ENCODE measurements around the gene DPH3.

Gene DPH3

GRCh38 chr3:16221990-16222389, 42.8 kb downstream of the DPH3 start:
- peaks cover 2 to 95% of the 10 kb centered on the region in 2 experiments for H3K36me3 ChIP-seq (ENCODE audit: control insufficient read depth in 1 of 2, insufficient read depth in 2 of 2, low read depth in 1 of 2, low read length in 2 of 2)
- H2BK120ac ChIP-seq (ENCODE audit: low read depth, low read length) = no peak overlapping the region
- no peak overlapping the region for H3K4me2 ChIP-seq (ENCODE audit: low read length, poor library complexity, severe bottlenecking)
- H3K9me3 ChIP-seq (ENCODE audit: control insufficient read depth, low read length) = peaks cover 6% of the 10 kb centered on the region
- no peak overlapping the region for H4K8ac ChIP-seq (ENCODE audit: low read length)
- H2AFZ ChIP-seq (ENCODE audit: low read depth, low read length) = no peak overlapping the region
- H3K9ac ChIP-seq (ENCODE audit: low read length) = no peak overlapping the region
- H3K27ac ChIP-seq (ENCODE audit: low read length, poor library complexity, severe bottlenecking) = no peak overlapping the region
- no peak overlapping the region for H2AK5ac ChIP-seq (ENCODE audit: low read length, severe bottlenecking)
- H3K23ac ChIP-seq (ENCODE audit: low read length in 2 of 2) = no peak overlapping the region
- WGBS = 95% methylated on average over 2 of the region's 3 CpGs
- H2BK12ac ChIP-seq (ENCODE audit: low read length in 2 of 2) = no peak overlapping the region
- no peak overlapping the region for H3K4ac ChIP-seq (ENCODE audit: low read depth in 1 of 2, low read length in 2 of 2)
- no peak overlapping the region for H3K18ac ChIP-seq (ENCODE audit: low read depth in 1 of 2, low read length in 2 of 2)
- no peak for DNase-seq
- no peak overlapping the region for H2BK5ac ChIP-seq (ENCODE audit: low read depth, low read length, poor library complexity, severe bottlenecking)
- H3K79me1 ChIP-seq (replicated peaks; ENCODE audit: low read length, poor library complexity, severe bottlenecking) = no peaks in the 10 kb centered on the region
- no peaks in the 10 kb centered on the region for H3K27me3 ChIP-seq (ENCODE audit: control insufficient read depth in 1 of 2, insufficient read depth in 1 of 2, low read length in 2 of 2)
- H3K4me1 ChIP-seq (ENCODE audit: control insufficient read depth, insufficient read depth, low read depth, low read length) = no peaks in the 10 kb centered on the region
- H4K91ac ChIP-seq (ENCODE audit: low read length) = no peak overlapping the region
- H3K14ac ChIP-seq (ENCODE audit: low read length in 2 of 2) = no peak overlapping the region
- no peak overlapping the region for H2BK15ac ChIP-seq (ENCODE audit: low read depth, poor library complexity, severe bottlenecking)
- H3K4me3 ChIP-seq (ENCODE audit: insufficient read depth in 1 of 2, low read depth in 1 of 2, low read length in 2 of 2) = no peak overlapping the region

- Histone ChIP-seq H3K27me3 (ENCODE audit: control insufficient read depth in 1 of 2, insufficient read depth in 1 of 2, low read length in 2 of 2) (no peaks in the 10 kb centered on the region), H3K4me1 (ENCODE audit: control insufficient read depth, insufficient read depth, low read depth, low read length) (no peaks in the 10 kb centered on the region), H3K23ac (ENCODE audit: low read length in 2 of 2) (no peak overlapping the region), H2BK12ac (ENCODE audit: low read length in 2 of 2) (no peak overlapping the region), H2AK5ac (ENCODE audit: low read length, severe bottlenecking) (no peak overlapping the region), H2AFZ (ENCODE audit: low read depth, low read length) (no peak overlapping the region), H3K79me1 (replicated peaks; ENCODE audit: low read length, poor library complexity, severe bottlenecking) (no peaks in the 10 kb centered on the region), H3K27ac (ENCODE audit: low read length, poor library complexity, severe bottlenecking) (no peak overlapping the region), H3K18ac (ENCODE audit: low read depth in 1 of 2, low read length in 2 of 2) (no peak overlapping the region), H3K4ac (ENCODE audit: low read depth in 1 of 2, low read length in 2 of 2) (no peak overlapping the region), H3K36me3 (ENCODE audit: control insufficient read depth in 1 of 2, insufficient read depth in 2 of 2, low read depth in 1 of 2, low read length in 2 of 2) (peaks cover 2 to 95% of the 10 kb centered on the region in 2 experiments), H4K8ac (ENCODE audit: low read length) (no peak overlapping the region), H3K9me3 (ENCODE audit: control insufficient read depth, low read length) (peaks cover 6% of the 10 kb centered on the region), H3K4me3 (ENCODE audit: insufficient read depth in 1 of 2, low read depth in 1 of 2, low read length in 2 of 2) (no peak overlapping the region), H3K14ac (ENCODE audit: low read length in 2 of 2) (no peak overlapping the region), H4K91ac (ENCODE audit: low read length) (no peak overlapping the region), H3K4me2 (ENCODE audit: low read length, poor library complexity, severe bottlenecking) (no peak overlapping the region), H2BK5ac (ENCODE audit: low read depth, low read length, poor library complexity, severe bottlenecking) (no peak overlapping the region), H3K9ac (ENCODE audit: low read length) (no peak overlapping the region), H2BK120ac (ENCODE audit: low read depth, low read length) (no peak overlapping the region), H2BK15ac (ENCODE audit: low read depth, poor library complexity, severe bottlenecking) (no peak overlapping the region)
- 95% methylated on average over 3 of the region's 3 CpGs for WGBS
- DNase-seq = no peak
Observed at GRCh38 chr3:16219777-16220176, 45.0 kb downstream of the DPH3 start.

GRCh38 chr3:16216373-16216935, 48.3 kb downstream of the DPH3 start:
- no peak for DNase-seq
- Histone ChIP-seq H2BK15ac (ENCODE audit: low read depth, poor library complexity, severe bottlenecking) (no peak overlapping the region), H2BK5ac (ENCODE audit: low read depth, low read length, poor library complexity, severe bottlenecking) (no peak overlapping the region), H2BK12ac (ENCODE audit: low read length in 2 of 2) (no peak overlapping the region), H3K36me3 (ENCODE audit: control insufficient read depth in 1 of 2, insufficient read depth in 2 of 2, low read depth in 1 of 2, low read length in 2 of 2) (peaks cover 2 to 92% of the 10 kb centered on the region in 2 experiments), H3K4ac (ENCODE audit: low read depth in 1 of 2, low read length in 2 of 2) (no peak overlapping the region), H3K4me3 (ENCODE audit: insufficient read depth in 1 of 2, low read depth in 1 of 2, low read length in 2 of 2) (no peak overlapping the region), H3K14ac (ENCODE audit: low read length in 2 of 2) (no peak overlapping the region), H2AK5ac (ENCODE audit: low read length, severe bottlenecking) (no peak overlapping the region), H4K8ac (ENCODE audit: low read length) (no peak overlapping the region), H3K27me3 (ENCODE audit: control insufficient read depth in 1 of 2, insufficient read depth in 1 of 2, low read length in 2 of 2) (peaks cover 0 to 4% of the 10 kb centered on the region in 2 experiments), H3K79me1 (replicated peaks; ENCODE audit: low read length, poor library complexity, severe bottlenecking) (no peaks in the 10 kb centered on the region), H3K18ac (ENCODE audit: low read depth in 1 of 2, low read length in 2 of 2) (no peak overlapping the region), H2AFZ (ENCODE audit: low read depth, low read length) (no peak overlapping the region), H3K9me3 (ENCODE audit: control insufficient read depth, low read length) (no peaks in the 10 kb centered on the region), H2BK120ac (ENCODE audit: low read depth, low read length) (no peak overlapping the region), H3K4me1 (ENCODE audit: control insufficient read depth, insufficient read depth, low read depth, low read length) (no peaks in the 10 kb centered on the region), H3K27ac (ENCODE audit: low read length, poor library complexity, severe bottlenecking) (no peak overlapping the region), H3K4me2 (ENCODE audit: low read length, poor library complexity, severe bottlenecking) (no peak overlapping the region), H4K91ac (ENCODE audit: low read length) (no peak overlapping the region), H3K9ac (ENCODE audit: low read length) (no peak overlapping the region), H3K23ac (ENCODE audit: low read length in 2 of 2) (no peak overlapping the region)
- WGBS = 97% methylated on average over 16 of the region's 17 CpGs

- no peak overlapping the region for H3K4ac ChIP-seq (ENCODE audit: low read depth in 1 of 2, low read length in 2 of 2)
- no peak overlapping the region for H3K14ac ChIP-seq (ENCODE audit: low read length in 2 of 2)
- DNase-seq = no peak
- no peaks in the 10 kb centered on the region for H3K4me1 ChIP-seq (ENCODE audit: control insufficient read depth, insufficient read depth, low read depth, low read length)
- H3K23ac ChIP-seq (ENCODE audit: low read length in 2 of 2) = no peak overlapping the region
- no peak overlapping the region for H2BK120ac ChIP-seq (ENCODE audit: low read depth, low read length)
- H3K4me2 ChIP-seq (ENCODE audit: low read length, poor library complexity, severe bottlenecking) = no peak overlapping the region
- H3K36me3 ChIP-seq (ENCODE audit: control insufficient read depth in 1 of 2, insufficient read depth in 2 of 2, low read depth in 1 of 2, low read length in 2 of 2) = peaks cover 0 to 92% of the 10 kb centered on the region in 2 experiments
- H3K9ac ChIP-seq (ENCODE audit: low read length) = no peak overlapping the region
- H3K18ac ChIP-seq (ENCODE audit: low read depth in 1 of 2, low read length in 2 of 2) = no peak overlapping the region
- H2BK5ac ChIP-seq (ENCODE audit: low read depth, low read length, poor library complexity, severe bottlenecking) = no peak overlapping the region
- H3K4me3 ChIP-seq (ENCODE audit: insufficient read depth in 1 of 2, low read depth in 1 of 2, low read length in 2 of 2) = no peak overlapping the region
- H4K91ac ChIP-seq (ENCODE audit: low read length) = no peak overlapping the region
- H2AK5ac ChIP-seq (ENCODE audit: low read length, severe bottlenecking) = no peak overlapping the region
- 89% methylated on average over 4 of the region's 4 CpGs for WGBS
- peak overlapping the region; percentile 17 for H2BK15ac ChIP-seq (ENCODE audit: low read depth, poor library complexity, severe bottlenecking)
- no peak overlapping the region for H2BK12ac ChIP-seq (ENCODE audit: low read length in 2 of 2)
- H3K9me3 ChIP-seq (ENCODE audit: control insufficient read depth, low read length) = no peaks in the 10 kb centered on the region
- no peak overlapping the region for H4K8ac ChIP-seq (ENCODE audit: low read length)
- no peak overlapping the region for H3K27ac ChIP-seq (ENCODE audit: low read length, poor library complexity, severe bottlenecking)
- H3K79me1 ChIP-seq (replicated peaks; ENCODE audit: low read length, poor library complexity, severe bottlenecking) = no peaks in the 10 kb centered on the region
- H2AFZ ChIP-seq (ENCODE audit: low read depth, low read length) = no peak overlapping the region
- H3K27me3 ChIP-seq (ENCODE audit: control insufficient read depth in 1 of 2, insufficient read depth in 1 of 2, low read length in 2 of 2) = peaks cover 0 to 4% of the 10 kb centered on the region in 2 experiments
Observed at GRCh38 chr3:16214366-16214765, 50.4 kb downstream of the DPH3 start.
